HG03039 (cell line): ENCODE data around the gene TRIM69.
"Not testable (repeated sequence)": the region's sequence is repeated elsewhere in the genome, so short reads cannot be mapped to it uniquely, and the experiment has no call there.

Experiments used
- ATAC-seq: cut with Tn5 transposase; IDR thresholded peaks from one replicate; pipeline ENCODE4 v1.9.1; 2021; ENCODE audit warnings: mild to moderate bottlenecking, moderate library complexity; ENCODE audit not compliant: unreplicated experiment

The TRIM69 gene

DNA sequence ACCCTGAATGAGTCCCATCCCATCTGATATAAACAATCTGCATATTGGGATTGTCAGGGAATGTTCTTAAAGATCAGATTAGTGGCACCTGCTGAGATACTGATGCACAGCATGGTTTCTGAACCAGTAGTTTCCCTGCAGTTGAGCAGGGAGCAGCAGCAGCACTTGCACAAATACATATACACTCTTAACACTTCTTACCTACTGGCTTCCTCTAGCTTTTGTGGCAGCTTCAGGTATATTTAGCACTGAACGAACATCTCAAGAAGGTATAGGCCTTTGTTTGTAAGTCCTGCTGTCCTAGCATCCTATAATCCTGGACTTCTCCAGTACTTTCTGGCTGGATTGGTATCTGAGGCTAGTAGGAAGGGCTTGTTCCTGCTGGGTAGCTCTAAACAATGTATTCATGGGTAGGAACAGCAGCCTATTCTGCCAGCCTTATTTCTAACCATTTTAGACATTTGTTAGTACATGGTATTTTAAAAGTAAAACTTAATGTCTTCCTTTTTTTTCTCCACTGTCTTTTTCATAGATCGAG, 20.5 kb upstream of the TRIM69 start:
- no peak for ATAC-seq

GRCh38 chr15:44716983-44717602, 19.2 kb upstream of the TRIM69 start:
- ATAC-seq = no peak

- no peak for ATAC-seq
Measured at GRCh38 chr15:44718180-44718926, 18.0 kb upstream of the TRIM69 start.

DNA sequence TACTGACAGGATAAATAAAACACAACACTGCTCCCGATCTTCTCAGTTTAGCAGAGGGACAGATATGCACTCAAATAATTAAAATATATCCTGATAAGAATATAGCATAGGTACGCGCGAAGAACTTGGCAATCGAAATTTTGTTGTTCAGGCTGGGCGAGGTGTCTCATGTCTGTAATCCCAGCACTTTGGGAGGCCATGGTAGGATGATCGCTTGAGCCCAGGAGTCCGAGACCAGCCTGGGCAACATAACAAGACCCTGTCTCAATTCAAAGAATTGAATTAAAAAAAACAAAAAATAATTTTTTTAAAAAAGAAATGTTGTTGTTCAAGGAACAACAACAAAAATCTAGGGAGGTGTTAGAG, 17.4 kb upstream of the TRIM69 start:
- ATAC-seq = no peak

DNA sequence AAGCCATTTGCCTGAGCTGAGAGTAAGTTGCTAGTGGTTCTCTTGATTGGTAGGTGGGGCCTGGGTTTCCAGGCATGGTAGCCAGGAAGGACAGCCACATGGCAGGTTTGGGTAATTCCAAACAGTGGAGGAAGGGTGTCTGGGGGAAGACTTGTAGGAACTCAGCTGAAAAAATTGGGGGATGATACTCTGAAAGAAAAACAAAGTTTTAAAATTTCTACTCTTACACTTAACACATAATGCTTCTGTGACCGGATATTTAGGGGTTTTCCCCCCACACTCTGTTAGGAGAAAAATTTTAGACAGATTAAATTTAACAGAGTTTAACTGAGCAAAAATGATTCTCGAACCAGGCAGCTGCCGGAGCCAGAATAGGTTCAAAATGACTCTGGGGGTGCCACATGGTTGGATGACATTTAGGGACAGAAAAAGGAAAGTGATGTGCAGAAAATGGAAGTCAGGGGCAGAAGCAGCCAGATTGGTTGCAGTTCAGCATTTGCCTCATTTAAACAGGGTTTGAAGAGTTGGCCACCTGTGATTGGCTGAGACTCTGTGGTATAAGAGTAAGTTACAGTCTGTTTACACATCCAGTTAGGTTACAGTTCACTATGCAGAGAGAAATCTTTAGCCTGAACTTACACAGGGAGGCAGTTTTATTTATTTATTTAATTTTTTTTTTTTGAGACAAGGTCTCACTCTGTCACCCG, 16.9 kb upstream of the TRIM69 start:
- peak; percentile 43 for ATAC-seq

- not testable (repeated sequence) for ATAC-seq
Measured at GRCh38 chr15:44720000-44720435, 16.3 kb upstream of the TRIM69 start.

DNA sequence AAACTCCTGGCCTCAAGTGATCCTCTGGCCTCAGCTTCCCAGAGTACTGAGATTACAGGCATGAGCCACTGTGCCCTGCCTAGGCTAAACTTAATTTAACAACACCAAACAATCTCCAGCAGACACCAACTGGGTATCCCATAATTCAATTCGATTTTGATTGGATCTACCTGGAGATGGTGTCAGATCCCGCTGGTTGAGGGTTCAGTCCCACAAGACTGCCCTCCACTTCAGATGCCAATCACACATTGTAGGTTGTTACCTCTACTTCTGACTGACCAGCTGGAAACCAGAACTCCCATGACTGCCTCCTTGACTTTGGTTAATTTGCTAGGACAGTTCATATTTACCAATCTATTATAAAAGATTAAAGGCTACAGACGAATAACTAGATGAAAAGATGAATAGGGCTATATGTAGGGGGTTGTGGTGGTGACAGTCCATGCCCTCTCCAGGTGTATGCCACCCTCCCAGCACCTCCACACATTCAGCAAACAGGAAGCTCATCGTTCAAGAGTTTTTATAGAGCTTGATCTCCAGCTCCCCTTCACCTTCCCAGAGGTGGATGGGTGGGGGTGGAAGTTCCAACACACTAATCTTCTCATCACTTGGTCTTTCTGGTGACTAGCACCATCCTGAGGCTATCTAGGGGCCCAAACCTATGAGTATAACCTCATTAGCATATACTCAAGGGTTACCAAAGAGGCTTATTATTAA, 15.7 kb upstream of the TRIM69 start:
- no peak for ATAC-seq

- ATAC-seq = no peak
Measured at GRCh38 chr15:44722011-44722410, 14.3 kb upstream of the TRIM69 start.

- ATAC-seq = no peak
Measured at GRCh38 chr15:44726136-44726535, 10.2 kb upstream of the TRIM69 start.

GRCh38 chr15:44726568-44727484, 9.5 kb upstream of the TRIM69 start:
- peak; percentile 34 for ATAC-seq

- no peak for ATAC-seq
Measured at GRCh38 chr15:44727485-44728231, 8.7 kb upstream of the TRIM69 start.

GRCh38 chr15:44728232-44728575, 8.1 kb upstream of the TRIM69 start:
- not testable (repeated sequence) for ATAC-seq

GRCh38 chr15:44728576-44729407, 7.5 kb upstream of the TRIM69 start:
- peak; percentile 72 for ATAC-seq

GRCh38 chr15:44729408-44730127, 6.8 kb upstream of the TRIM69 start:
- no peak for ATAC-seq

- no peak for ATAC-seq
Measured at GRCh38 chr15:44734839-44735481, 1.4 kb upstream of the TRIM69 start.

DNA sequence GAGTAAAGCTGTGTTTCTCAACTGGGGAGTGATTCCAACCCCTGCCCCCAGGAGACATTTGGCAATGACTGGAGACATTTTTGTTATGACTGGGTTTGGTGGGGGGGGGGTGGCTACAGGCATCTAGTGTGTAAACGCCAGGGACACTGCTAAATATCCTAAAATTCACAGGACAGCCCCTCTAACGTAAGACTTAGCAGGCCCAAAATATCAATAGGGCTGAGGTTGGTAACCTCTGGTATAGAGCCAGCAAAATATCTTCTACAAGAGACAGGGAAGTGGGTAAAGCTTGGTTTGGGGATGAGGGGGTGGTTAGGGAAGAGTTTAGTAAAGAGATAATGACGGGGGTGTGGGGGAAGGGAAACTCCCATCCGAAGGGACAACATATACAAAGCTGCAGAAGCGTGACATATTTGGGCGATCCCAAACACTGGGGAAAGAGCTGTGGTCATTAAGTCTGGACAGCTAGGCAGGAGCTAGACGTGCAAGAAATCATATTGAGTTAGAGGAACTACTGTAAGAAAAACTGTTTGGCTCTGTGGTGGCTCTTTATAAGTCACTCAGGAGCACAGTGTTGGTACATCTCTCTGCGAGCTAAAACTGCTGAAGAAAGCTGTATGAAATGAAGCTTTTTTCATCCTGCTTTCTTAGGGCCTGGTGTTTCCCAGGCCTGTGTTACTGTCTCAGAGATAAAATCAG, 697 bp upstream of the TRIM69 start:
- ATAC-seq = no peak
